ENCODE data around the gene KCNQ1.

Gene KCNQ1

DNA sequence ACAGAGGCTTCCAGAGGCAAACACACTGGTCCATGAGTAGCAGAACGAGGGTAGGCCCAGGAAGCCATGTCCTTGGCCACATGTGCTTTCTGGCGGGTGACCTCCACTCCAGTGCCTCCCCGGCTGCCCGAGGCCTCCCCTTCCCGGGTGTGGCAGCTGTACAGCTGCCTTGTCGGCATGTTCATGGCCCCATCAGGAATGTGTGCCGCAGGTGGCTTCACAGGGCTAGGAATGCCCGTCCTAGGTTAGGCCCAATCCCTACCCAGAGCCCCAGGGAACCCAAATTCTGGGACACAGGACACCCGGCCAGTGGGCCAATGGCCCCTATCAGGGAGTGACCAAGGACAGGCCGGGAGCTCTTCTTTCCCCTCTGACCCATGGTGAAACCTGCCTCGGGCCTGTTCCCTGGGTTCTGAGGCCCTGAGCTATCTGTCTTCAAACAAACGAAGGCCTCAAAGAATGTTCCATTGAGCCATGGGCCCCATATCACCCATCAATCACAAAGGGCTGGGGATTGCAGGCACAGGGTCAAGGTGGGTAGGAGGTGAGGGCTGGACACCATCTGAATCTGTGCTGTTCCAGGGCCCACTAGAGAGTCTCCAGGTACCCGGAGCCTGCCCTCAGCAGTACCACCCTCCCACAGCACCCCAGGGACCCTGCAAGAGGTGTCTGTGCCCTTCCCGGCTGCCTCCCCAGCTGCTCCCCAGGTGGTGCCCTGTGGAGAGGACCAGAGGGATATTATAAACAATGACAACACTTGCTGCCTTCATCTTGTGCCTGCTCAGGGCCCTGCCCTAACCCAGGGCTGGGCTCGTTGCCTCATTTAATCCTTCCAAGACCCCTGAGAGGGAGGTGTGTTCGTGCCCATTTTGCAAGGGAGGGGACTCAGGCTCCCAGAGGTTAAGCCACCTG lies 444.8 kb downstream of the KCNQ1 start:
- Histone ChIP-seq H3K4me3 (ENCODE audit: low read depth, low read length, poor library complexity, severe bottlenecking) (no peak overlapping the region), H2AFZ (ENCODE audit: low read length) (no peak overlapping the region), H3K4me2 (ENCODE audit: low read length) (no peak overlapping the region), H4K20me1 (ENCODE audit: insufficient read depth, low read length) (no peaks in the 10 kb centered on the region), H3K4me1 (ENCODE audit: insufficient read depth, low read length, severe bottlenecking) (no peaks in the 10 kb centered on the region), H3K27ac (ENCODE audit: low read depth, low read length, poor library complexity, severe bottlenecking) (no peak overlapping the region), H3K79me2 (ENCODE audit: insufficient read depth, low read length) (no peaks in the 10 kb centered on the region), H3K27me3 (ENCODE audit: insufficient read depth, low read length) (0 out of 2 replicates have a peak, but pooled peaks cover 7% of the 10 kb centered on the region), H3K9me2 (ENCODE audit: low read depth, low read length) (no peaks in the 10 kb centered on the region), H3F3A (ENCODE audit: insufficient read depth, low read length) (no peaks in the 10 kb centered on the region), H3K9me3 (ENCODE audit: low read length) (no peaks in the 10 kb centered on the region), H3K9ac (ENCODE audit: low read length) (no peak overlapping the region), H3K36me3 (ENCODE audit: insufficient read depth, low read length) (no peaks in the 10 kb centered on the region)
- TF ChIP-seq EZH2 (IDR thresholded peaks at IDR 0.05; ENCODE audit: borderline replicate concordance, low read length): no peak
- TF ChIP-seq, protein P1, sequence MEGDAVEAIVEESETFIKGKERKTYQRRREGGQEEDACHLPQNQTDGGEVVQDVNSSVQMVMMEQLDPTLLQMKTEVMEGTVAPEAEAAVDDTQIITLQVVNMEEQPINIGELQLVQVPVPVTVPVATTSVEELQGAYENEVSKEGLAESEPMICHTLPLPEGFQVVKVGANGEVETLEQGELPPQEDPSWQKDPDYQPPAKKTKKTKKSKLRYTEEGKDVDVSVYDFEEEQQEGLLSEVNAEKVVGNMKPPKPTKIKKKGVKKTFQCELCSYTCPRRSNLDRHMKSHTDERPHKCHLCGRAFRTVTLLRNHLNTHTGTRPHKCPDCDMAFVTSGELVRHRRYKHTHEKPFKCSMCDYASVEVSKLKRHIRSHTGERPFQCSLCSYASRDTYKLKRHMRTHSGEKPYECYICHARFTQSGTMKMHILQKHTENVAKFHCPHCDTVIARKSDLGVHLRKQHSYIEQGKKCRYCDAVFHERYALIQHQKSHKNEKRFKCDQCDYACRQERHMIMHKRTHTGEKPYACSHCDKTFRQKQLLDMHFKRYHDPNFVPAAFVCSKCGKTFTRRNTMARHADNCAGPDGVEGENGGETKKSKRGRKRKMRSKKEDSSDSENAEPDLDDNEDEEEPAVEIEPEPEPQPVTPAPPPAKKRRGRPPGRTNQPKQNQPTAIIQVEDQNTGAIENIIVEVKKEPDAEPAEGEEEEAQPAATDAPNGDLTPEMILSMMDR (IDR thresholded peaks at IDR 0.05; ENCODE audit: low read length): no peak

DNA sequence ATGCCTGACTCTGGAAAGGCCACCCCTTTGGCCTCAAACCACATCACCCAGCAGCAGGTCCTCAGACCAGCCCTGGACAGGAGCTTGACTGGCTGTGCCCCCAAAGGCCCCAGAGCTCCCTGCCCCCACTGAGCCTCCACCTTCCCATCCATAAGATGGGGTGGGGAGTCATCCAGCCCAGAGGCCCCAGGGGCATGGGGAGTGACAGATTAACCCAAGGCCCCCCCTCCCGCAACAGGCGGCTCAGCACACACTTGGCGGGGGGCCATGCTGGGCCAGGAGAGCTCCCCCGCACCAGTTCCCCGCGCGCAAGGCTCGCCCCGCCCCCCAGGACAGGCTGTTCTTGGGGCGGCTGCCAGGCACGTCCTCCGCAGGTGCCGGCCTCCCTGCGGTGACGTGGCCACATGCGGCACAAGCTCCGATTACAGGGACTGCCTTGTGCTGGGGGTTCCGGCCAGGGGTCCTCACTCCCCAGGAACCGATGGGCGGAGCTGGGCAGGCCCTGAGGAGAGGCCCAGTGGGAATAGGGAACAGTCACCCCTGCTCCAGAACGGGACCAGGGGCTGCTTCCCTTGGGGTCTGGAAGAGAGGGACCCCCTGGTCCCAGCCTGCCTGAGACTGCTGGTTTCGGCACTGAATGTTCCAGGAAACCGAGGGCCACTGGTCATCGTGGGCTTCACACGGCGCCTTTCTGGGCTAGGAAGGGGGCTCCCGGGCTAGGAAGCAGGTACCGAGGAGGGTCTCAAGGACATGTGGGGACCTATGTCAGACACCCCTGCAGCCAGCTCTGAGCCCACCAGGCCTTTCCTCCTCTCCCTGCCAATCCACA lies 445.9 kb downstream of the KCNQ1 start:
- TF ChIP-seq EZH2 (IDR thresholded peaks at IDR 0.05; ENCODE audit: borderline replicate concordance, low read length): no peak
- TF ChIP-seq, protein P1 (IDR thresholded peaks at IDR 0.05; ENCODE audit: low read length): no peak
- H3K9me2 ChIP-seq (ENCODE audit: low read depth, low read length): no peaks in the 10 kb centered on the region
- H3K9ac ChIP-seq (ENCODE audit: low read length): no peak overlapping the region
- H3K27me3 ChIP-seq (ENCODE audit: insufficient read depth, low read length): peaks cover 7% of the 10 kb centered on the region; the same call in 1 of the 2 replicates
- H3K4me3 ChIP-seq (ENCODE audit: low read depth, low read length, poor library complexity, severe bottlenecking): no peak overlapping the region
- H3K9me3 ChIP-seq (ENCODE audit: low read length): no peaks in the 10 kb centered on the region
- H3F3A ChIP-seq (ENCODE audit: insufficient read depth, low read length): no peaks in the 10 kb centered on the region
- H3K36me3 ChIP-seq (ENCODE audit: insufficient read depth, low read length): no peaks in the 10 kb centered on the region
- no peak overlapping the region for H3K27ac ChIP-seq (ENCODE audit: low read depth, low read length, poor library complexity, severe bottlenecking)
- H2AFZ ChIP-seq (ENCODE audit: low read length): no peak overlapping the region
- no peaks in the 10 kb centered on the region for H3K79me2 ChIP-seq (ENCODE audit: insufficient read depth, low read length)
- H3K4me2 ChIP-seq (ENCODE audit: low read length): no peak overlapping the region
- no peaks in the 10 kb centered on the region for H4K20me1 ChIP-seq (ENCODE audit: insufficient read depth, low read length)
- H3K4me1 ChIP-seq (ENCODE audit: insufficient read depth, low read length, severe bottlenecking): no peaks in the 10 kb centered on the region

DNA sequence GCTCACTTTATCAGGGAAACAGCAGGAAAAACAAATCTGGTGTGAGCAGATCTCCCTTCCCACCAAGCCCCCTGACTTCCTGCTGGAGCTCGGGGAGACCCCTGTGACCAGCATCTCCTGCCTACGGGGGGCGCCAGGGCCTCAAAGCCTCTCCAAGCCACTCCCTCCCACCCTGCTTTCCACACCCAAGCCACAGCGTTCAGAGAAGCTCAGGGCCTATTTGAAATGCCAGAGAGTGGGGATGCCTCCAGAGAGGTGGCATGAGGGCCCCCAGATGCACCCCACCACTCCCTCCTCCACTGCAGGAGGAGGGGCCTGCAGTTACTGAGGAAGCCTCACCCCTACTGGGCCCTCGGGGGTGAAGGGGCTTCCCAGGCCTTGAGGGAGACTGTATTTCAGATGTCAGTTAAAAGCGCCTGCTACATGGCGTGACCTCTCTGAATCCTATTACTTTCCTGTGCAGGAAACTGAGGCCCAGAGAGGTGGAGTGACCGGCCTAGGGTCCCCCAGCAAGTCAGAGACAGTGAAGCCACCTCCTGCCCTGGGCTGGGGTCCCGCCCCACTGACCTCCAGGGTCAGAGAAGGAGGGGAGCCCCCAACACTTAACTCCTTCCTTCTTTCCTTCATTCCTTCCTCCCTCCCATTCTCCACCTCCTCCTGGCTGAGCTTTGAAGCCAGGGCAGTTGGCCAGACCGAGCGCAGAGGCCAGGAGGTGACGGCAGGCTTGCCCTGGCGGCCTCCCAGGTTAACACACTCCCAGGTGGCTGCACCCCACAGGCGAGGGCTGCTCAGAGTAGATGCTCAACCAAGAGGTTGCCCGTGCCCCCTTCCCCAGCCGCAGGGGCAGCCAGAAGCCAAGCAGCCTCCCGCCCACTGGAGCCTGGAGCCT lies 446.8 kb downstream of the KCNQ1 start:
- no peaks in the 10 kb centered on the region for H3K36me3 ChIP-seq (ENCODE audit: insufficient read depth, low read length)
- no peaks in the 10 kb centered on the region for H3F3A ChIP-seq (ENCODE audit: insufficient read depth, low read length)
- no peaks in the 10 kb centered on the region for H4K20me1 ChIP-seq (ENCODE audit: insufficient read depth, low read length)
- H3K27me3 ChIP-seq (ENCODE audit: insufficient read depth, low read length): peaks cover 7% of the 10 kb centered on the region; the same call in 1 of the 2 replicates
- H3K9me3 ChIP-seq (ENCODE audit: low read length): no peaks in the 10 kb centered on the region
- H3K27ac ChIP-seq (ENCODE audit: low read depth, low read length, poor library complexity, severe bottlenecking): no peak overlapping the region
- H2AFZ ChIP-seq (ENCODE audit: low read length): no peak overlapping the region
- no peaks in the 10 kb centered on the region for H3K4me1 ChIP-seq (ENCODE audit: insufficient read depth, low read length, severe bottlenecking)
- H3K9ac ChIP-seq (ENCODE audit: low read length): no peak overlapping the region
- H3K4me2 ChIP-seq (ENCODE audit: low read length): no peak overlapping the region
- TF ChIP-seq, protein P1 (IDR thresholded peaks at IDR 0.05; ENCODE audit: low read length): no peak
- no peak for TF ChIP-seq EZH2 (IDR thresholded peaks at IDR 0.05; ENCODE audit: borderline replicate concordance, low read length)
- H3K4me3 ChIP-seq (ENCODE audit: low read depth, low read length, poor library complexity, severe bottlenecking): no peak overlapping the region
- H3K79me2 ChIP-seq (ENCODE audit: insufficient read depth, low read length): no peaks in the 10 kb centered on the region
- no peaks in the 10 kb centered on the region for H3K9me2 ChIP-seq (ENCODE audit: low read depth, low read length)
